ENCODE measurements around the gene ATN1.

ATN1 gene

GRCh38 chr12:6914947-6915788 lies 12.6 kb upstream of the ATN1 start:
- TF ChIP-seq TAF1 (IDR thresholded peaks at IDR 0.05; ENCODE audit: low read depth) (no peak), CEBPB (IDR thresholded peaks at IDR 0.05) (no peak), FOXM1 (IDR thresholded peaks at IDR 0.05; ENCODE audit: borderline replicate concordance, low read depth) (no peak)

GRCh38 chr12:6915789-6916285 lies 11.9 kb upstream of the ATN1 start:
- no peak for TF ChIP-seq REST (IDR thresholded peaks at IDR 0.05; ENCODE audit: low read depth)
- no peak for TF ChIP-seq NFIC (IDR thresholded peaks at IDR 0.05)
- no peak for TF ChIP-seq RAD21 (IDR thresholded peaks at IDR 0.05; ENCODE audit: low read depth)
- TF ChIP-seq CREB1 (IDR thresholded peaks at IDR 0.05; ENCODE audit: low read depth): no peak
- no peak for TF ChIP-seq CEBPB (IDR thresholded peaks at IDR 0.05)
- no peak for TF ChIP-seq EGR1 (IDR thresholded peaks at IDR 0.05)
- TF ChIP-seq USF1 (IDR thresholded peaks at IDR 0.05): no peak
- TF ChIP-seq TEAD4 (IDR thresholded peaks at IDR 0.05): no peak
- TF ChIP-seq FOXM1 (IDR thresholded peaks at IDR 0.05; ENCODE audit: borderline replicate concordance, low read depth): no peak
- TF ChIP-seq YY1 (IDR thresholded peaks at IDR 0.05; ENCODE audit: low read depth): no peak
- no peak for TF ChIP-seq ZBTB7A (IDR thresholded peaks at IDR 0.05; ENCODE audit: low read depth)

- TF ChIP-seq YY1 (IDR thresholded peaks at IDR 0.05; ENCODE audit: low read depth): no peak
- no peak for TF ChIP-seq TEAD4 (IDR thresholded peaks at IDR 0.05)
- TF ChIP-seq TCF12 (IDR thresholded peaks at IDR 0.05; ENCODE audit: low read depth): no peak
- no peak for TF ChIP-seq EGR1 (IDR thresholded peaks at IDR 0.05)
- no peak for TF ChIP-seq EP300 (IDR thresholded peaks at IDR 0.05; ENCODE audit: borderline replicate concordance)
- TF ChIP-seq TAF1 (IDR thresholded peaks at IDR 0.05; ENCODE audit: low read depth): no peak
- TF ChIP-seq REST (IDR thresholded peaks at IDR 0.05; ENCODE audit: low read depth): no peak
Observed at GRCh38 chr12:6916426-6917200, 11.1 kb upstream of the ATN1 start.

GRCh38 chr12:6917491-6918231 lies 10.1 kb upstream of the ATN1 start:
- no peak for TF ChIP-seq EGR1 (IDR thresholded peaks at IDR 0.05)
- TF ChIP-seq CREB1 (IDR thresholded peaks at IDR 0.05; ENCODE audit: low read depth): no peak
- TF ChIP-seq TAF1 (IDR thresholded peaks at IDR 0.05; ENCODE audit: low read depth): no peak
- TF ChIP-seq NFIC (IDR thresholded peaks at IDR 0.05): no peak
- no peak for TF ChIP-seq FOXM1 (IDR thresholded peaks at IDR 0.05; ENCODE audit: borderline replicate concordance, low read depth)
- TF ChIP-seq YY1 (IDR thresholded peaks at IDR 0.05; ENCODE audit: low read depth): no peak
- TF ChIP-seq RAD21 (IDR thresholded peaks at IDR 0.05; ENCODE audit: low read depth): no peak
- TF ChIP-seq USF1 (IDR thresholded peaks at IDR 0.05): no peak
- TF ChIP-seq CEBPB (IDR thresholded peaks at IDR 0.05): no peak
- no peak for TF ChIP-seq MAX (IDR thresholded peaks at IDR 0.05)

GRCh38 chr12:6919588-6919987 lies 8.2 kb upstream of the ATN1 start:
- no peak for TF ChIP-seq TCF12 (IDR thresholded peaks at IDR 0.05; ENCODE audit: low read depth)
- no peak for TF ChIP-seq REST (IDR thresholded peaks at IDR 0.05; ENCODE audit: low read depth)
- no peak for TF ChIP-seq FOXM1 (IDR thresholded peaks at IDR 0.05; ENCODE audit: borderline replicate concordance, low read depth)
- TF ChIP-seq CREB1 (IDR thresholded peaks at IDR 0.05; ENCODE audit: low read depth): no peak
- no peak for TF ChIP-seq TAF1 (IDR thresholded peaks at IDR 0.05; ENCODE audit: low read depth)
- no peak for TF ChIP-seq MAX (IDR thresholded peaks at IDR 0.05)
- no peak for TF ChIP-seq TEAD4 (IDR thresholded peaks at IDR 0.05)
- TF ChIP-seq ZBTB7A (IDR thresholded peaks at IDR 0.05; ENCODE audit: low read depth): no peak
- no peak for TF ChIP-seq EGR1 (IDR thresholded peaks at IDR 0.05)
- no peak for TF ChIP-seq NFIC (IDR thresholded peaks at IDR 0.05)
- TF ChIP-seq CEBPB (IDR thresholded peaks at IDR 0.05): no peak
- no peak for TF ChIP-seq RAD21 (IDR thresholded peaks at IDR 0.05; ENCODE audit: low read depth)
- no peak for TF ChIP-seq USF1 (IDR thresholded peaks at IDR 0.05)
- no peak for TF ChIP-seq YY1 (IDR thresholded peaks at IDR 0.05; ENCODE audit: low read depth)
- TF ChIP-seq EP300 (IDR thresholded peaks at IDR 0.05; ENCODE audit: borderline replicate concordance): no peak
